GM23338 (cell line): ENCODE data around the gene SYT14. TPM values are rescaled to one million over a fixed set of nuclear protein-coding genes. Genes with fewer than 3 reads are reported as not detected.

ENCODE experiments used
- ATAC-seq: fragments of 200-7000 bp; cut with Tn5 transposase; 3 replicates; pipeline ENCODE4 v1.9.1; 2020
- DNase-seq: peaks from one replicate; pipeline ENCODE4 v3.0.0-alpha.2; 2015; ENCODE audit warnings: low spot score
- H2AFZ ChIP-seq: fragments of 200-600 bp; sonication (generic); 2 replicates; pipeline ENCODE4 v1.8.0; 2016; ENCODE audit warnings: antibody characterized with exemption, mild to moderate bottlenecking, moderate library complexity
- H3F3A ChIP-seq: fragments of 200-600 bp; sonication (generic); replicated peaks from 2 replicates; pipeline ENCODE4 v1.8.0; 2017; ENCODE audit warnings: antibody characterized with exemption, mixed run types, low read depth
- H3K27ac ChIP-seq: fragments of 200-600 bp; sonication (generic); 2 replicates; pipeline ENCODE4 v1.6.1; 2016; ENCODE audit warnings: low read depth
- H3K27me3 ChIP-seq: fragments of 200-600 bp; sonication (generic); 2 replicates; pipeline ENCODE4 v1.8.0; 2016; ENCODE audit warnings: mild to moderate bottlenecking, mixed run types, moderate library complexity; ENCODE audit not compliant: insufficient read depth
- H3K36me3 ChIP-seq: fragments of 200-600 bp; sonication (generic); 2 replicates; pipeline ENCODE4 v1.8.0; 2016; ENCODE audit warnings: mild to moderate bottlenecking; ENCODE audit not compliant: insufficient read depth
- H3K4me1 ChIP-seq: fragments of 200-600 bp; sonication (generic); 2 replicates; pipeline ENCODE4 v1.8.0; 2016; ENCODE audit warnings: mild to moderate bottlenecking, moderate library complexity; ENCODE audit not compliant: insufficient read depth
- H3K4me2 ChIP-seq: fragments of 200-600 bp; sonication (generic); 2 replicates; pipeline ENCODE4 v1.7.1; 2017; ENCODE audit warnings: mixed run types
- H3K4me3 ChIP-seq: fragments of 200-600 bp; sonication (generic); 2 replicates; pipeline ENCODE4 v1.6.1; 2016; ENCODE audit warnings: mixed run types
- H3K79me2 ChIP-seq: fragments of 200-600 bp; sonication (generic); replicated peaks from 2 replicates; pipeline ENCODE4 v1.8.0; 2017; ENCODE audit warnings: mild to moderate bottlenecking; ENCODE audit not compliant: insufficient read depth
- H3K9me2 ChIP-seq: fragments of 200-600 bp; sonication (generic); 2 replicates; pipeline ENCODE4 v1.8.0; 2017; ENCODE audit not compliant: insufficient read depth
- H4K20me1 ChIP-seq: fragments of 200-600 bp; sonication (generic); replicated peaks from 2 replicates; pipeline ENCODE4 v1.8.0; 2017; ENCODE audit warnings: mild to moderate bottlenecking; ENCODE audit not compliant: insufficient read depth
- H3K27ac Mint-ChIP-seq: 2 replicates; pipeline ENCODE4 v1.8.0; 2020; ENCODE audit warnings: inconsistent platforms, mild to moderate bottlenecking, moderate library complexity, mixed read lengths
- H3K27me3 Mint-ChIP-seq: 3 replicates; pipeline ENCODE4 v1.8.0; 2022; ENCODE audit warnings: low read depth, mild to moderate bottlenecking, moderate library complexity, mixed read lengths, inconsistent platforms; ENCODE audit not compliant: insufficient read depth, poor library complexity
- H3K36me3 Mint-ChIP-seq: 3 replicates; pipeline ENCODE4 v1.8.0; 2021; ENCODE audit warnings: low read depth, mild to moderate bottlenecking, inconsistent platforms, moderate library complexity, mixed read lengths
- H3K4me1 Mint-ChIP-seq: 3 replicates; pipeline ENCODE4 v1.8.0; 2020; ENCODE audit warnings: mild to moderate bottlenecking, inconsistent platforms, mixed read lengths
- H3K4me3 Mint-ChIP-seq: 3 replicates; pipeline ENCODE4 v1.8.0; 2021; ENCODE audit warnings: moderate library complexity, mild to moderate bottlenecking, inconsistent platforms, mixed read lengths
- H3K9me3 Mint-ChIP-seq: 3 replicates; pipeline ENCODE4 v1.8.0; 2020; ENCODE audit warnings: moderate library complexity, mild to moderate bottlenecking, inconsistent platforms, mixed read lengths
- CREB1 ChIP-seq: fragments of 250-450 bp; sonication (Bioruptor Pico); IDR thresholded peaks from 2 replicates; pipeline ENCODE4 v1.5.0; 2020; ENCODE audit warnings: low read depth, mild to moderate bottlenecking, moderate library complexity
- ETS1 ChIP-seq: IDR thresholded peaks from 2 replicates; pipeline ENCODE4 v1.6.1; 2016; ENCODE audit warnings: antibody characterized with exemption
- EZH2 ChIP-seq: fragments of 200-600 bp; sonication (generic); IDR thresholded peaks from one replicate; pipeline ENCODE4 v1.8.0; 2017; ENCODE audit warnings: antibody characterized with exemption, mild to moderate bottlenecking, low read depth; ENCODE audit not compliant: unreplicated experiment
- JUNB ChIP-seq: IDR thresholded peaks from one replicate; pipeline ENCODE4 v1.6.1; 2016; ENCODE audit warnings: antibody characterized with exemption; ENCODE audit not compliant: unreplicated experiment
- POLR2AphosphoS5 ChIP-seq: IDR thresholded peaks from 2 replicates; pipeline ENCODE4 v1.6.1; 2016; ENCODE audit warnings: antibody characterized with exemption, low read depth
- STAT1 ChIP-seq: IDR thresholded peaks from one replicate; pipeline ENCODE4 v1.6.1; 2016; ENCODE audit warnings: antibody characterized with exemption; ENCODE audit not compliant: unreplicated experiment
- ZNF114 ChIP-seq: fragments of 250-450 bp; sonication (Bioruptor Pico); IDR thresholded peaks from 2 replicates; pipeline ENCODE4 v1.5.0; 2020; ENCODE audit warnings: mild to moderate bottlenecking, moderate library complexity
- ZNF462 ChIP-seq: fragments of 250-450 bp; sonication (Bioruptor Pico); IDR thresholded peaks from 2 replicates; pipeline ENCODE4 v1.5.0; 2020; ENCODE audit warnings: mild to moderate bottlenecking, moderate library complexity
- polyA plus RNA-seq: library from polyadenylated mRNA; unstranded; fragments of >200 nt; fragmentation: Nextera tagmentation; extraction: Ambion mirVana; gene quantifications from 2 replicates; pipeline ENCODE4 v1.2.1, GENCODE V29; 2016
- total RNA-seq: library from RNA; depleted of rRNA; stranded (reverse); fragments of >200 nt; shearing (Covaris generic); gene quantifications from 2 replicates; pipeline ENCODE4 v1.2.3, GENCODE V29; 2014

Gene SYT14
- total and polyA plus RNA-seq, 2 experiments from 2014 or later: 5.2 to 22.4 TPM

- TF ChIP-seq STAT1 (no peak), EZH2 (no peak), ETS1 (no peak)
Measured at GRCh38 chr1:209988706-209989105, 50.7 kb downstream of the SYT14 start (continued).

GRCh38 chr1:209989525-209989924, 51.5 kb downstream of the SYT14 start:
- 0 out of 2 replicates have a peak, but pooled peaks cover 11% of the 10 kb centered on the region for H3K79me2 ChIP-seq
- no peak overlapping the region for H3K27ac Mint-ChIP-seq
- no peak overlapping the region for H3K27ac ChIP-seq
- H3F3A ChIP-seq: no peaks in the 10 kb centered on the region
- no peak overlapping the region for H3K4me2 ChIP-seq
- no peaks in the 10 kb centered on the region for H3K27me3 Mint-ChIP-seq
- peaks cover 14% of the 10 kb centered on the region for H3K36me3 Mint-ChIP-seq
- DNase-seq: no peak
- no peaks in the 10 kb centered on the region for H3K36me3 ChIP-seq
- no peak overlapping the region for H3K4me3 ChIP-seq
- no peaks in the 10 kb centered on the region for H3K27me3 ChIP-seq
- H3K9me3 Mint-ChIP-seq: peaks cover 4% of the 10 kb centered on the region
- no peak for ATAC-seq
- no peaks in the 10 kb centered on the region for H4K20me1 ChIP-seq
- H3K4me3 Mint-ChIP-seq: no peak overlapping the region
- peaks cover 19% of the 10 kb centered on the region for H3K4me1 ChIP-seq
- H3K9me2 ChIP-seq: no peaks in the 10 kb centered on the region
- no peak overlapping the region for H2AFZ ChIP-seq
- TF ChIP-seq CREB1 (CRISPR knock-in tag) (no peak), EZH2 (no peak), ETS1 (no peak), STAT1 (no peak), ZNF114 (CRISPR knock-in tag) (no peak), JUNB (no peak), ZNF462 (CRISPR knock-in tag) (no peak), POLR2AphosphoS5 (no peak)
- peaks cover 31% of the 10 kb centered on the region for H3K4me1 Mint-ChIP-seq
